DND-41 (cell line): ENCODE data around the gene ZNRD2.

Experiments
- ATAC-seq: fragments of 200-7000 bp; cut with Tn5 transposase; 3 replicates; pipeline ENCODE4 v1.9.1; 2021; ENCODE audit warnings: low read depth; ENCODE audit not compliant: insufficient read depth
- DNase-seq: peaks from one replicate; pipeline ENCODE4 v3.0.0-alpha.2; 2020
- H2AFZ ChIP-seq: 2 replicates; pipeline ENCODE4 v1.6.0; 2012; ENCODE audit warnings: low read depth, low read length
- H3K27ac ChIP-seq: 2 replicates; pipeline ENCODE4 v1.5.1; 2012; ENCODE audit warnings: low read length, inconsistent platforms
- H3K27me3 ChIP-seq: fragments of 200-600 bp; sonication (generic); 2 replicates; pipeline ENCODE4 v1.6.0; 2012; ENCODE audit warnings: low read length, mild to moderate bottlenecking, inconsistent platforms; ENCODE audit not compliant: insufficient read depth, poor library complexity
- H3K36me3 ChIP-seq: 2 replicates; pipeline ENCODE4 v1.5.1; 2012; ENCODE audit warnings: low read length, inconsistent platforms; ENCODE audit not compliant: insufficient read depth
- H3K4me1 ChIP-seq: 2 replicates; pipeline ENCODE4 v1.5.1; 2012; ENCODE audit warnings: mild to moderate bottlenecking, low read length; ENCODE audit not compliant: insufficient read depth
- H3K4me2 ChIP-seq: 2 replicates; pipeline ENCODE4 v1.6.0; 2012; ENCODE audit warnings: mild to moderate bottlenecking, moderate library complexity, low read length, inconsistent platforms; ENCODE audit not compliant: insufficient read depth
- H3K4me3 ChIP-seq, 2 experiments: fragments of 200-600 bp in 1 of 2; shearing (Covaris generic) in 1 of 2; 2 replicates each; pipeline ENCODE4 v1.5.1; 2012 to 2016; ENCODE audit warnings: inconsistent platforms in 2 of 2, low read length in 2 of 2, mild to moderate bottlenecking in 2 of 2, low read depth in 1 of 2, moderate library complexity in 1 of 2
- H3K79me2 ChIP-seq: 2 replicates; pipeline ENCODE4 v1.6.0; 2012; ENCODE audit warnings: low read length, inconsistent platforms; ENCODE audit not compliant: insufficient read depth
- H3K9ac ChIP-seq: 2 replicates; pipeline ENCODE4 v1.6.0; 2012; ENCODE audit warnings: low read depth, mild to moderate bottlenecking, inconsistent platforms, low read length, moderate library complexity
- H3K9me3 ChIP-seq: 2 replicates; pipeline ENCODE4 v1.5.1; 2012; ENCODE audit warnings: low read length, moderate library complexity, mild to moderate bottlenecking, inconsistent platforms; ENCODE audit not compliant: insufficient read depth, severe bottlenecking
- H4K20me1 ChIP-seq: 2 replicates; pipeline ENCODE4 v1.6.0; 2012; ENCODE audit warnings: low read length; ENCODE audit not compliant: insufficient read depth
- EZH2 ChIP-seq: IDR thresholded peaks from 3 replicates; pipeline ENCODE4 v1.6.1; 2012; ENCODE audit warnings: borderline replicate concordance, low read depth, mild to moderate bottlenecking, moderate library complexity, low read length, inconsistent platforms; ENCODE audit not compliant: severe bottlenecking
- TF ChIP-seq, protein P1 (sequence below): IDR thresholded peaks from 2 replicates; pipeline ENCODE4 v1.5.1; 2012; ENCODE audit warnings: borderline replicate concordance, low read length, moderate library complexity, mild to moderate bottlenecking; ENCODE audit not compliant: poor library complexity, severe bottlenecking; ENCODE audit errors: extremely low read depth

Gene ZNRD2

DNA sequence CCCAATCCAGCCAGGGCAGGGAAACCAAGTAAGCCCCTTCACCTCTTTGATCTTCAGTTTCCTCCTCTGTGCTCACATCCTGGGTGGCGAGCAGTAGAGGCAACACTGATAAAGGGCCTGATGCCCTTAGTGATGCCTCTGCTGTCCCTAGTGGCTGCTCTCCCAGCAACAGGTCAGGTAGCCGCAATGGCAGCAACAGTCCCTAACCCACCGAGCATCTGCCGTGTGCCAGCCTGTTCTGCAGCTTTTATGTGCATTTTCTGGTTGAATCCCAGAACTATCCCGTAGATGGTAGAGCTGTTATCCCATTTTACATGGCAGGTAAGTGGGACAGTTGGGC, 40.1 kb upstream of the ZNRD2 start:
- Histone ChIP-seq H3K27me3 (no peaks in the 10 kb centered on the region), H3K4me1 (peaks cover 14% of the 10 kb centered on the region), H3K4me3 (no peak overlapping the region), H3K27ac (peak overlapping the region; percentile 3), H4K20me1 (peaks cover 19% of the 10 kb centered on the region), H3K79me2 (peaks cover 18% of the 10 kb centered on the region), H2AFZ (no peak overlapping the region), H3K4me2 (no peak overlapping the region), H3K9me3 (no peaks in the 10 kb centered on the region), H3K36me3 (peaks cover 61% of the 10 kb centered on the region), H3K9ac (no peak overlapping the region)
- ATAC-seq (peak; percentile 78), DNase-seq (peak; percentile 65)
- TF ChIP-seq, protein P1, sequence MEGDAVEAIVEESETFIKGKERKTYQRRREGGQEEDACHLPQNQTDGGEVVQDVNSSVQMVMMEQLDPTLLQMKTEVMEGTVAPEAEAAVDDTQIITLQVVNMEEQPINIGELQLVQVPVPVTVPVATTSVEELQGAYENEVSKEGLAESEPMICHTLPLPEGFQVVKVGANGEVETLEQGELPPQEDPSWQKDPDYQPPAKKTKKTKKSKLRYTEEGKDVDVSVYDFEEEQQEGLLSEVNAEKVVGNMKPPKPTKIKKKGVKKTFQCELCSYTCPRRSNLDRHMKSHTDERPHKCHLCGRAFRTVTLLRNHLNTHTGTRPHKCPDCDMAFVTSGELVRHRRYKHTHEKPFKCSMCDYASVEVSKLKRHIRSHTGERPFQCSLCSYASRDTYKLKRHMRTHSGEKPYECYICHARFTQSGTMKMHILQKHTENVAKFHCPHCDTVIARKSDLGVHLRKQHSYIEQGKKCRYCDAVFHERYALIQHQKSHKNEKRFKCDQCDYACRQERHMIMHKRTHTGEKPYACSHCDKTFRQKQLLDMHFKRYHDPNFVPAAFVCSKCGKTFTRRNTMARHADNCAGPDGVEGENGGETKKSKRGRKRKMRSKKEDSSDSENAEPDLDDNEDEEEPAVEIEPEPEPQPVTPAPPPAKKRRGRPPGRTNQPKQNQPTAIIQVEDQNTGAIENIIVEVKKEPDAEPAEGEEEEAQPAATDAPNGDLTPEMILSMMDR = peak; percentile 63
- TF ChIP-seq EZH2 = no peak

DNA sequence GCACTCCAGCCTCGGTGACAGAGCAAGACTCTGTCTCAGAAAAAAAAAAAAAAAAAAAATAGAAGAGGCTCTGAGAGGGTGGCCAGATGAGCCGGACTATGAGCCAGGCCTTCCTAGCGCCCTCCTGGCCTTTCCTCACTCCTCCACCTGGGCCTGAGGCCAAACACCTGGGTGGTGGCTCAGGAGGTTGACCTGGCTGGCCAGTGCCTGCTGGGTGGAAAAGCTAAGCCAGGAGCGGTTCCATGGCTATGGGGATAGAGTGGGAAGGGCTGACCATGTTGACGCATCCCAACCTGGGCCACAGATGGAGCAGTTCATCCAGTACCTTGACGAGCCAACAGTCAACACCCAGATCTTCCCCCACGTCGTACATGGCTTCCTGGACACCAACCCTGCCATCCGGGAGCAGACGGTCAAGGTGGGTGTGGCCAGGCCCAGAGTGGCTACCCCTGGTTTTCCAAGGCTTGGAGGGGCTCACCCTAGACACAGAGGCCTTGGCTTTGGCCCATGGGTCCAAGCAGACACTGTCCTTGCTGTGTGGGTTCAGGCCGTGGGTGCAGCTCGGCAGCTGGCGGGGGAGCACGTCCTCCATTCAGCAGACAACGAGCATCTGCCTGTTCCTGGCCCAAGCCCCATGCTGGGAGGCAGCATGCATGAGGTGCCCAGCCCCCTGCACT, 37.8 kb upstream of the ZNRD2 start:
- Histone ChIP-seq H3K27ac (no peak overlapping the region), H3K79me2 (no peaks in the 10 kb centered on the region), H2AFZ (no peak overlapping the region), H3K36me3 (peaks cover 64% of the 10 kb centered on the region), H3K4me3 (no peak overlapping the region), H3K9me3 (no peaks in the 10 kb centered on the region), H3K4me1 (no peaks in the 10 kb centered on the region), H4K20me1 (peaks cover 8% of the 10 kb centered on the region; the same call in 1 of the 2 replicates), H3K27me3 (no peaks in the 10 kb centered on the region), H3K9ac (no peak overlapping the region), H3K4me2 (no peak overlapping the region)
- TF ChIP-seq, protein P1 = no peak
- no peak for TF ChIP-seq EZH2
- DNase-seq (no peak), ATAC-seq (no peak)

DNA sequence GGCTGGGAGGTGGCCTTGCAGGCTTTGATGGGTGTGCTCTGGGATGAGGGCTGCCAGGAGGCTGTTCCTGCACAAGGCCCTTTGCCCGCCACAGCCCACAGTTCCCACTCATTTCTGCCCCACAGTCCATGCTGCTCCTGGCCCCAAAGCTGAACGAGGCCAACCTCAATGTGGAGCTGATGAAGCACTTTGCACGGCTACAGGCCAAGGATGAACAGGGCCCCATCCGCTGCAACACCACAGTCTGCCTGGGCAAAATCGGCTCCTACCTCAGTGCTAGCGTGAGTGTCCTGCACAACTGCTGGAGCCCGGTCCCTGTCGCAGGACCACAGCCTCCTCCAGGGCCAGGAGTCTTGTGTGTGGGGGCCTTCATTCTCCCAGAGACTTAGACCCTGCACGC, 35.2 kb upstream of the ZNRD2 start:
- Histone ChIP-seq H3K4me1 (peaks cover under 1% of the 10 kb centered on the region), H3K9ac (no peak overlapping the region), H3K79me2 (no peaks in the 10 kb centered on the region), H4K20me1 (peaks cover 8% of the 10 kb centered on the region; the same call in 1 of the 2 replicates), H3K36me3 (peaks cover 59% of the 10 kb centered on the region), H3K27me3 (no peaks in the 10 kb centered on the region), H3K4me3 (no peak overlapping the region), H2AFZ (no peak overlapping the region), H3K27ac (no peak overlapping the region), H3K9me3 (no peaks in the 10 kb centered on the region), H3K4me2 (no peak overlapping the region)
- TF ChIP-seq EZH2 = no peak
- TF ChIP-seq, protein P1 = no peak
- no peak for DNase-seq
- ATAC-seq = no peak
